KOPT-K1 (cell line): ENCODE data around the gene MYO18B.

ENCODE experiments used
- H3K27ac ChIP-seq: fragments of 200-600 bp; sonication (generic); 2 replicates; pipeline ENCODE4 v1.5.1; 2016; ENCODE audit warnings: antibody characterized with exemption, mild to moderate bottlenecking, low read depth, low read length; ENCODE audit not compliant: poor library complexity, severe bottlenecking
- H3K36me3 ChIP-seq: fragments of 200-600 bp; sonication (generic); 2 replicates; pipeline ENCODE4 v1.5.1; 2017; ENCODE audit warnings: antibody characterized with exemption, mild to moderate bottlenecking, low read length, moderate library complexity; ENCODE audit not compliant: insufficient read depth
- H3K9me3 ChIP-seq: fragments of 200-600 bp; sonication (generic); 2 replicates; pipeline ENCODE4 v1.5.1; 2017; ENCODE audit warnings: antibody characterized with exemption, low read length, mild to moderate bottlenecking; ENCODE audit not compliant: insufficient read depth, poor library complexity, severe bottlenecking

MYO18B gene

GRCh38 chr22:25828422-25828821, 86.4 kb downstream of the MYO18B start:
- H3K9me3 ChIP-seq: no peaks in the 10 kb centered on the region
- no peak overlapping the region for H3K27ac ChIP-seq
- peaks cover 100% of the 10 kb centered on the region for H3K36me3 ChIP-seq

- no peaks in the 10 kb centered on the region for H3K9me3 ChIP-seq
- no peak overlapping the region for H3K27ac ChIP-seq
- H3K36me3 ChIP-seq: peaks cover 100% of the 10 kb centered on the region
These were observed 87.2 kb downstream of the MYO18B start for GRCh38 chr22:25829237-25829636.

DNA sequence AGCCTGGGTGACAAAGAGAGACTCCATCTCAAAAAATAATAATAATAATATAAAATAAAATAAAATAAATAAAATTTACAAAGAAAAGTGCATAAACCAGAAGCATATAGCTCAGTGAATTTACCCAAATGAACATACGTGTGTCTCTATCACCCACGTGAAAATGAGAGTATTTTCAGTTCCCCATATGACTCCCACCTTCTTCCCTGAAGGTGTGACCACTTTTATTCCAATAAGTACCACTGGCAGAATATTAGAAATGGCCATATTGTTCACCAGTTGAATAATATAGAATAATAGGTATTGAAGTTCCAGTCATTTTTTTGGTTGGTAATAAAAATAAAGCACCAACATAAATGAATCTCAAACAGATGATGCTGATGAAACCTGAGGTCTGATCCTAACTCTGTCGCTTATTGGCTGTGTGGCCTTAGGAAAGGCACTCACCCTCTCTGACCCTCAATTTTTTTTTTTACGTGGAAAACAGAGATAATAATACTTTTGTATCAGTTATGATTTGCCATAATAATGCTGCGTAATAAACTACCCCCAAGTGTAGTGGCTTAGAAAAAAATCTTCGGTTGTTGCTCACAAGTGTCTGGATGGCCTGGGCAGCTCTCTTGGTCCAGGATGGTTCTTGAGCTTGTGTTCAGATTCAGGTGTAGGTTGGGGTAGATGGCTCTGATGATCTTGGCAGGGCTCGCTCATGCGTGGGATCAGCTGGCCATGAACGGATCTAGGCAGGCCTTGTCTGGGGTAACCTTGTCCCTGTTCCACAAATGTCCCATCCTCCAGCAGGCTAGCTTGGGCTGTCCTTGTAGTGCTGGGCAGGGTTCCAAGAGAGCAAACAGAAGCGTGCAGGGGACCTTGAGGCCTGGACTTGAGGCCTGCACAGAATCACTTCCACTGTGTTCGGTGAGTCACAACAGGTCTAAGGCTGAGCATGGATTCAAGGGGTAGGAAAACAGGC, 88.1 kb downstream of the MYO18B start:
- H3K9me3 ChIP-seq: no peaks in the 10 kb centered on the region
- no peak overlapping the region for H3K27ac ChIP-seq
- H3K36me3 ChIP-seq: peaks cover 100% of the 10 kb centered on the region

GRCh38 chr22:25833091-25833490, 91.1 kb downstream of the MYO18B start:
- Histone ChIP-seq H3K36me3 (peaks cover 100% of the 10 kb centered on the region), H3K9me3 (no peaks in the 10 kb centered on the region), H3K27ac (no peak overlapping the region)

DNA sequence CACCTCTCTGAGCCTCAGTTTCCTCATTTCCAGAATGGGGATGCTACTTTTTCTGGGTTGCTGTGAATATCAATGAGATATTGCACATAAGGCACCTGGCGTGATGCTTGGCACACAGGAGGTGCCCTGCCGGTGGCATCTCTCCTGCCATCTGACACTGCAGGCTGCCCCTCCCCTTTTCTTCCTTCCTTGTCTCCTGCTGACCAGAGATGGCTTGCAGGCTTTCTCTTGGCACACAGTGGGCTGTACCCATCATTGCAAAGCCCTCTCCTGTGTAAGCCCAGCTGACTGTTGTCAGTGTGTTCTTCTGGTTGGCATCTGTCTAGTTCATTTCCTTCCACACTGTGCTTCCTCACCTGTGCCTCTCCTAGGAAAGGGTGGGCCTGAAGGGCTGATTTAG, 91.7 kb downstream of the MYO18B start:
- Histone ChIP-seq H3K9me3 (no peaks in the 10 kb centered on the region), H3K27ac (no peak overlapping the region), H3K36me3 (peaks cover 100% of the 10 kb centered on the region)

DNA sequence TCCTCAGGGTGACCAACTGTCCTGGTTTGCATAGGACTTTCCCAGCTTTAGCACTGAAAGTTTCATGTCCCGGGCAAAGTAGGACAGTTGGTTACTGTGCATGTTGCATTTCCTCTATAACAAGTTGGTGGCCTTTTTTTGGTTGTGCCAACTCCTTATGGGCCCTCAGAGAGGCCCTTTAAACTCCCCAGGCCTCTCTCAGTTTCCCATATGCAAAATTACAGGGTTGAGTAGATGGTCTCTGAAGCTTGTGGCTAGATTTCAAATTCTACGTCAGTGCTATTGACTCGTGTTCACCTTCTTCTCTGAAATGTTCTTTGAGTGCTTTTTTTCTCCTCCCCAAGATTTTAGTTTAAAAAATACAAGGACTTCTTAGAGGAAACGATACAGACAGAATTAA, 92.5 kb downstream of the MYO18B start:
- Histone ChIP-seq H3K36me3 (peaks cover 100% of the 10 kb centered on the region), H3K27ac (no peak overlapping the region), H3K9me3 (no peaks in the 10 kb centered on the region)

DNA sequence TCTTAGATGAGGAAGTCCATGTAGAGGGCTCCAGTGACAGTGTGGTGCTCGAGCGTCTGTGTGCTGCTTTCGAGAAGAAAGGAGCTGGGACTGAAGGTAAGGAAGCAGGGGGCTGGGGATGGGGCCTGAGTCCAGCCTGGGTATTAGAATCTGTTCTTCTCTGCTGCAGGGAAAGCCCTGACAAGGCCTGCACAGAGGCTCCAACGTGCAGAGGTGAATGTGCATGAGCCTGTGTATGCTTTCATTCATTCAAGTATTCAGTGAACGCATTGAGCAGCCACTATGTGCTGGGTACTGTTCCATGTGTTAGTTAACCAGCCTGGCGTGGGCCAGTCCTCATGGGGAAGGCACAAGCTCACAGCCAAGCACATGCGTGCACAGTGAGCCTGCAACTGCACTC, 93.4 kb downstream of the MYO18B start:
- Histone ChIP-seq H3K36me3 (peaks cover 100% of the 10 kb centered on the region), H3K9me3 (no peaks in the 10 kb centered on the region), H3K27ac (no peak overlapping the region)

DNA sequence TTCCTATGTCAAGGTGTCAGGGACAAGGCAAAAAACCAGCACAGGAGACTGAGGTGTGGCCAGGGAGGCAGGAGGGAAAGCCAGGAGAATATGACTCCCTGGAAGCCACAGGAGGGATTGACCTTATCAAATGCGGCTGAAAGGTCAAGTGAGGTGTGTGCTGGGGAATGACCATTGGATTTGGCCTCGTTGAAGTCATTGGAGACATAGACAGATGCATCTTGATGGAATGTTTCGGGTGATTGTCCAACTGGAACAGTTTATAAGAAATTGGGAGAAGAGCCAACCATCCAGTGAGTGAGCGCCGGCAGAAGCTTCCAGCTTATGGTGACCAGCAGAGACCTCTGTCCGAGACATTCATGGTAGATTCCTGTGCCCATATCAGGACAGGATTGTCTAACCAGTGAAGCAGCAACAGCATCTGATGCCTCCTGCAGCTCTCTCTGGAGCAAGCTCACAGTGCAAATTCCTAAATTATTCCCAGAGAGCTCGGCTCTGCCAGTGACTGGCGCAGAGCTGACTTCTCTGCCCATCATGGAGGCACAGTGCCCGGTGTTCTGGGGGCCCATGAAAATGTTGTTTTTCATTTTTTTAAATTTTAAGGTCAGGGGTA, 95.4 kb downstream of the MYO18B start:
- H3K27ac ChIP-seq: no peak overlapping the region
- H3K36me3 ChIP-seq: peaks cover 100% of the 10 kb centered on the region
- H3K9me3 ChIP-seq: no peaks in the 10 kb centered on the region

GRCh38 chr22:25838960-25839741, 97.2 kb downstream of the MYO18B start:
- no peak overlapping the region for H3K27ac ChIP-seq
- H3K36me3 ChIP-seq: peaks cover 100% of the 10 kb centered on the region
- no peaks in the 10 kb centered on the region for H3K9me3 ChIP-seq

GRCh38 chr22:25839755-25840154, 97.8 kb downstream of the MYO18B start:
- H3K9me3 ChIP-seq: no peaks in the 10 kb centered on the region
- peaks cover 100% of the 10 kb centered on the region for H3K36me3 ChIP-seq
- H3K27ac ChIP-seq: no peak overlapping the region

GRCh38 chr22:25840167-25840566, 98.2 kb downstream of the MYO18B start:
- Histone ChIP-seq H3K27ac (no peak overlapping the region), H3K36me3 (peaks cover 100% of the 10 kb centered on the region), H3K9me3 (no peaks in the 10 kb centered on the region)

GRCh38 chr22:25840891-25841290, 98.9 kb downstream of the MYO18B start:
- Histone ChIP-seq H3K27ac (no peak overlapping the region), H3K36me3 (peaks cover 100% of the 10 kb centered on the region), H3K9me3 (no peaks in the 10 kb centered on the region)

DNA sequence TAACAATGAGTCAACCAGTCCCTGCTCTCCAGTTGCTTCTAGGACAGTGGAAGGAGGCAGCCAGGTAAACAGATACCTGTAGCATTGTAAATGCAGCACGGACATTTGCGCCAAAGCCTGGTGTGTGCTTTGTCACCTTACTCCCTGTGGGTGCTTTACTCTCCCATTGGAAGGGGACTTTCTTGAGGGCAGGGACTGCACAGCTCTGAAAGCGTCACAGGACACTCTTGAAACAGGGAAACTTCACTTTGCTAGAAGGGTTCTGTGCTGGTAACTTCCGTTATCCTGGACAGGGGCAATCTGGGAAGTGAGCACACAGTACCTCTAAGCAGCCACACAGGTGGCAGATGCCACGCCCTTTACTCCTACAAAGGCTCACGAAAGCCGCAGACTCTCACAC, 99.8 kb downstream of the MYO18B start:
- Histone ChIP-seq H3K36me3 (peaks cover 100% of the 10 kb centered on the region), H3K27ac (no peak overlapping the region), H3K9me3 (no peaks in the 10 kb centered on the region)

DNA sequence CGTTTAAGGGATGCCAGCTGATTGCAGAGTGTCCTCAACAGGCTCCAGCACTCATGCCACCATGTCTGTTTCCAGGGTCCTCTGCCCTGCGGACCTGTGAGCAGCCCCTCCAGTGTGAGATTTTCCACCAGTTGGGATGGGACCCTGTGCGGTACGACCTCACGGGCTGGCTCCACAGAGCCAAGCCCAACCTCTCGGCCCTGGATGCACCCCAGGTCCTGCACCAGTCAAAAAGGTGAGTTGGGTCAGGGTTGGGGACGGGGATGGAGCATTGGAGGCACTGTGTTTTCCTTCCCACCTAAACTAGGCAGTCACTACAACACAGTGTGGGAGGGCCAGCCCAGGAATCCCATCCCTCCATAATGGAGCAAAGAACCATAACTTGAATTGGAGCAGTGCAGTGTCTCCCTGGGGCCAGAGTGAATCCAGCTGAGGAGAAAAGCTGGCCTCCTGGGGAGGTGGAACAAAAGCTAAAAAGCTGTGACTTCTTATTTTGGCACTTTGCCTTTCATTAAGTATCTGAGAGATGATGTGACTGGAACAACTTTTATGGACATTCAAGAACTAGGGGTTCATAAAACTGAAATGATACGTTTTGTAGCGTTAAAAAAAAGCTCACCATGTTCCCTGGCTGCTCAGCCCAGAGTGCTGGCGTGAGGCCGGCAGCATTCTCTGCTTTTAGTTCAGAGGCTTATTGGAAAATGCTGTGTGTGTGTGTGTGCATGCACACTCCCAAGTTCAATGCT, 101.8 kb downstream of the MYO18B start:
- Histone ChIP-seq H3K9me3 (no peaks in the 10 kb centered on the region), H3K36me3 (peaks cover 100% of the 10 kb centered on the region), H3K27ac (no peak overlapping the region)
